ENCODE results near the gene NKPD1. TPM values are rescaled to one million over a fixed set of nuclear protein-coding genes. Genes with fewer than 3 reads are reported as not detected.

The NKPD1 gene
- total RNA-seq, 4 donors from 2014 or later: 1.1 to 4.2 (median 2.9) TPM

DNA sequence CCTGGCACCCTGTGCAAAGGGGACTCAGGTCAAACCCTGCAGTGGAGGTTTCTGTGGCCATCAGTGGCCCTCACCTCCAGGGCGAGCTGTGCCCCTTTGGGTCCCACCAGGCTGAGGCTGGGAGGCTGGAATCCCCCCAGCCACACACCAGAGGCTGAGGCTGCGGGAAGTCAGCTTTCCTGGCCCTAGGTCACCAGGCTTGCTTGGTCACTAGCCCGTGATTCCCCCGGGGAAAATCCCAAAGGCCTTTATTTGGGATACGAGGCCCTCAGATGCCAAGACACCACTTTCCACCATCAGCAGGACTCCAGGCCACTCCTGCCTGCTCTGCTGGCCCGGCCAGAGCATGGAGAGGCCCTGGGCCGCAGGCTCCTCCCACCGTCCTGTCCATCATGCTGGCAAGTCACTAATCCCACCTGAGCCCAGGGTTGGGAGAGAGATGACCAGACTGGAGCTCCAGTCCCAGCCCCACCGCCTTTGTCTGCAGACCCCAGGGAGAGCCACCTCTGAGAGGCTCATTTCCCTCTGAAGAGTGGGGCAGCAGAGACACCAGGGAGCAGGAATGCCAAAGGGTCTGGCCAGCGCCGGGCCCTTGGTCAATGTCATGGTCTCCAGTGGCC is 4.7 kb downstream of the NKPD1 start:
- H3K9me3 ChIP-seq: no peaks in the 10 kb centered on the region
- peak overlapping the region; percentile 3 to 72 (median 62) for H3K27ac ChIP-seq
- H3K4me1 ChIP-seq: peaks cover 46 to 83% (median 47%) of the 10 kb centered on the region in 3 donors
- H3K36me3 ChIP-seq: no peaks in the 10 kb centered on the region
- peaks cover 0 to 71% (median 3%) of the 10 kb centered on the region in 4 donors for H3K27me3 ChIP-seq
- TF ChIP-seq, protein P1, sequence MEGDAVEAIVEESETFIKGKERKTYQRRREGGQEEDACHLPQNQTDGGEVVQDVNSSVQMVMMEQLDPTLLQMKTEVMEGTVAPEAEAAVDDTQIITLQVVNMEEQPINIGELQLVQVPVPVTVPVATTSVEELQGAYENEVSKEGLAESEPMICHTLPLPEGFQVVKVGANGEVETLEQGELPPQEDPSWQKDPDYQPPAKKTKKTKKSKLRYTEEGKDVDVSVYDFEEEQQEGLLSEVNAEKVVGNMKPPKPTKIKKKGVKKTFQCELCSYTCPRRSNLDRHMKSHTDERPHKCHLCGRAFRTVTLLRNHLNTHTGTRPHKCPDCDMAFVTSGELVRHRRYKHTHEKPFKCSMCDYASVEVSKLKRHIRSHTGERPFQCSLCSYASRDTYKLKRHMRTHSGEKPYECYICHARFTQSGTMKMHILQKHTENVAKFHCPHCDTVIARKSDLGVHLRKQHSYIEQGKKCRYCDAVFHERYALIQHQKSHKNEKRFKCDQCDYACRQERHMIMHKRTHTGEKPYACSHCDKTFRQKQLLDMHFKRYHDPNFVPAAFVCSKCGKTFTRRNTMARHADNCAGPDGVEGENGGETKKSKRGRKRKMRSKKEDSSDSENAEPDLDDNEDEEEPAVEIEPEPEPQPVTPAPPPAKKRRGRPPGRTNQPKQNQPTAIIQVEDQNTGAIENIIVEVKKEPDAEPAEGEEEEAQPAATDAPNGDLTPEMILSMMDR (IDR thresholded peaks at IDR 0.05): no peak
- no peak for TF ChIP-seq POLR2A (IDR thresholded peaks at IDR 0.05)
- WGBS, 2 donors: 93% methylated on average over 3 of the region's 11 CpGs; no CpG with 5 or more reads in 1 of the 2 donors
- intact Hi-C loops (cut with DNase I): no loop called here
- no peak overlapping the region for H3K4me3 ChIP-seq
- no peak for DNase-seq

DNA sequence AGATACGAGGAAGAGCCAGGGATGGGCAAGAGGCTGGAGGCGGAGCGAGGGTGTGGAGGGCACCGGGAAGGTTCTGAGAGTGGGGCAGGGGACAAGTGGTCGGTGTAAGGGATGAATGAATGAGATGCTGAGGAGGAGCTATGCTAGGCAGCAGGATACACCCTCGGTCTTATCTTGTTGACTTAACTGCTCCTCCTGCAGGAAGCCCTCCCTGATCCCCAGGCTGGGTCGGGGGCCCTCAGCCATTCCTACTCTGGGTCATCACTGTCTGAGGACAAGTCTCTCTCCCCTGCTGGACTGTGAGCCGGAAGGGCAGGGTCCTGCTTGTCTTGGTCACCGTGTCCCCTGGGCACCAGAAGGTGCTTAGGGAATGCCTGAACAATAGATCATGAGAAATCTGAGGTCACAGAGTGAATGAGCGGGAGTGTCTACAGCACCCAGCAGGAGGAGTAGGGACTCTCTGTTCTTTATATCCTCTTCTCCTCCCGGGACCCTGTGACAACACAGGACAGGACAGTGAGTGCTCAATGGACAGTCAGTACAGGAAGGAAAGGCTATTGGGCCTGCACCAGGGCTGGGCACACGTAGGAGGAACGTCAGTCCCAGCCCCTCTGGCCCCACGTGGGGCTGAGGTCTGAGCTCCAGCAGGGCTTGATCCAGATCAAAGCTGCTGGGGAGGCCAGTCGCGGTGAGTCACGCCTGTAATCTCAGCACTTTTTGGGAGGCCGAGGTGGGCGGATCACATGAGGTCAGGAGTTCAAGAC is 6.5 kb downstream of the NKPD1 start:
- intact Hi-C loops (cut with DNase I): no loop called here
- WGBS, 2 donors: 44 to 48% methylated on average over 10 to 18 of the region's 19 CpGs
- TF ChIP-seq POLR2A (IDR thresholded peaks at IDR 0.05): no peak
- TF ChIP-seq, protein P1 (IDR thresholded peaks at IDR 0.05): peak in 1 of 6 experiments; percentile 26
- peaks cover 43 to 75% (median 45%) of the 10 kb centered on the region in 3 donors for H3K4me1 ChIP-seq
- peak overlapping the region in 1 of 4 donors; percentile 28 for H3K27ac ChIP-seq
- no peaks in the 10 kb centered on the region for H3K9me3 ChIP-seq
- no peaks in the 10 kb centered on the region for H3K36me3 ChIP-seq
- no peak for DNase-seq
- H3K4me3 ChIP-seq: peak overlapping the region in 2 of 4 donors; percentile 32 to 56
- H3K27me3 ChIP-seq: peaks cover 0 to 66% (median 3%) of the 10 kb centered on the region in 4 donors

DNA sequence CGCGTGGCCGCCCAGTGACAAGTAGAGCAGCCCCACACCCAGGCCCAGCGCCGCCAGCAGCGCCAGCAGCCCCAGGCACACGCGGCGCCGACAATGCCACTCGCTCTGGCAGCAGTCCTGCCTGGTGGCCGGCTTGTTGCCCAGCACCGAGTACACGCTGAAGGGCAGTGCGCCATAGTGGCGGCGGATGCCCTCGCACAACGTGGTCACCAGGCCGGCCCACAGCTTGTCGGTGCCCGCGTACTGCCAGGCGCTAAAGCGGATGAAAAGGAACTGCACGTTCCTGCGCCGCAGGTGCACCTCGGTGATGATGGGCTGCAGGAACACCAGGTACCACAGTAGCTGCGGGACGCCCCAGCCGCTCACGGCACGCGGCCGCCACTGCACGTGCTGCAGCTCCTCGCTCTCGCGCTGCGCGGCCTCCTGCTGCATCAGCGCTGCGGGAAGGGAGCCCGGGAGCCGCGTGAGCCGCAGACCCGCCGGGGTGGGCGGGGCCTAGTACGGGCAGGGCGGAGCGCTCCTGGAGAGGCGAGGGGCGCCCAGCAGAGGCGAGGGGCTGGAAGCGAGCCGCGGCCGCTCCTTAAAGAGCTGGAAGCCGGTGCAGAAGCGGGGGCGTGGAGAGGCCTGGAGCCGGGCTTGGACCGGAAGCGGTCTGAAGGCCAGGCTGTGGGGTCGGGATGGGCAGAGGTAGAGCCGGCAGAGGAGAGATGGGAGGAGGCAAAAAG is 7.3 kb downstream of the NKPD1 start:
- TF ChIP-seq, protein P1 (IDR thresholded peaks at IDR 0.05): no peak
- no peak for TF ChIP-seq POLR2A (IDR thresholded peaks at IDR 0.05)
- peaks cover 0 to 4% (median 0%) of the 10 kb centered on the region in 3 donors for H3K36me3 ChIP-seq
- H3K27ac ChIP-seq: peak overlapping the region in 2 of 4 donors; percentile 25 to 28
- H3K4me3 ChIP-seq: peak overlapping the region; percentile 7 to 56 (median 22)
- peaks cover 0 to 58% (median 3%) of the 10 kb centered on the region in 4 donors for H3K27me3 ChIP-seq
- H3K4me1 ChIP-seq: peaks cover 43 to 75% (median 45%) of the 10 kb centered on the region in 3 donors
- intact Hi-C loops (cut with DNase I): no loop called here
- 4 to 10% methylated on average over 4 to 13 of the region's 69 CpGs for WGBS, 2 donors
- H3K9me3 ChIP-seq: no peaks in the 10 kb centered on the region
- DNase-seq: no peak

DNA sequence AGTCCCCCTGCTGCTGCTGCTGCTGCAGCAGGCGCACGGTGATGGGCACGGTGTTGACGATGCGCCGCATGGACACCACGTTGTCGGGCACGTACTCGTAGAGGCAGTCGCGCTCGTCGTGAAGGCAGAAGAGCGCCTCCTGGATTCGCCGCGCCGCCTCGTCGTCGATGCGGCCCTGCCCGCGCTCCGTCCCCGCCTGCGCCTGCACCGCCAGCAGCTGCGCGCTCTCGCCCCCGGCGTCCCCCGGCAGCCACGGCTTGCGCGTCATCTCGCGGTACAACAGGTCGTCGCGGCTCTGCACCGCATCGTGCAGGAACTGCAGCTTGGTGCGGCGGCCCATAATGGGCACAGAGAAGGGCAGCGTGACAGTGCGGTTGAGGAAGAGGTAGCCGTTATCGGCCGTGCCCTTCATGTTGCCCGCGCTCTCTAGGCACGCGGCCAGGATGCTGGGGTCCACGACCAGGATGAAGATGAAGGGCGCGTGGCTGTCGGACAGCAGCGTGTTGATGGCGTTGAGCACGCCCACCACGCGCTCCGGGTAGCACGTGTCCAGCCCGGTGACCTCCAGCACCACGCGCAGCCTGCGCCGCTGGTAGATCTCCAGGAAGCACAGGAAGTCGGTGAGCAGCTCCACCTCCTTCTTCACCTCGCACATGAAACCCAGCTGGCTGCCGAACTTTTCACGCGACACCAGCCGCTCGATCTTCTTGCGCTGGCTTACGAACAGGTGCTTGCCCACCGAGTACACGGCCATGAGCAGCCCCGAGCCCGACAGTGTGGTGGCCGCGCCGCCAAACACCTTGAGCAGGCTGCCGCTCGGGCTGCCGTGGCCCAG is 8.1 kb downstream of the NKPD1 start:
- Histone ChIP-seq H3K27me3 (peaks cover 0 to 51% (median 3%) of the 10 kb centered on the region in 4 donors), H3K27ac (peak overlapping the region in 2 of 4 donors; percentile 17 to 25), H3K4me3 (peak overlapping the region; percentile 7 to 56 (median 22)), H3K4me1 (peaks cover 43 to 72% (median 45%) of the 10 kb centered on the region in 3 donors), H3K9me3 (no peaks in the 10 kb centered on the region), H3K36me3 (peaks cover 0 to 12% (median 0%) of the 10 kb centered on the region in 3 donors)
- DNase-seq: no peak
- intact Hi-C loops (cut with DNase I): no loop called here
- TF ChIP-seq, protein P1 (IDR thresholded peaks at IDR 0.05): no peak
- no peak for TF ChIP-seq POLR2A (IDR thresholded peaks at IDR 0.05)
- 7 to 30% methylated on average over 6 to 9 of the region's 91 CpGs for WGBS, 2 donors
